PC-9 (cell line): ENCODE data around the gene LRRC3B. TPM values are rescaled to one million over a fixed set of nuclear protein-coding genes. Genes with fewer than 3 reads are reported as not detected.

Experiments
- BruUV-seq: library from RNA; stranded (reverse); fragments of 400-500 nt; replicated peaks from 2 replicates; lab custom pipeline; 2021; lab: Mats Ljungman, UMichigan
- CTCF ChIA-PET: fragments of 300-600 bp; sonication (Branson Sonifier 250); formaldehyde crosslinking; loops from one replicate; lab custom pipeline; 2022; ENCODE audit warnings: antibody characterized with exemption; lab: Charles Lee
- POLR2A ChIA-PET: fragments of 300-600 bp; sonication (Branson Sonifier 250); formaldehyde crosslinking; loops from one replicate; lab custom pipeline; 2022; ENCODE audit warnings: antibody characterized with exemption; ENCODE audit not compliant: unreplicated experiment; lab: Charles Lee
- DNase-seq, 2 experiments: peaks; one replicate each; pipeline versions ENCODE4 v3.0.0 to v3.0.0-alpha.2; 2015 to 2022; ENCODE audit warnings: mixed read lengths in 1 of 2
- H2AFZ ChIP-seq: fragments of 200-600 bp; sonication (generic); 2 replicates; pipeline ENCODE4 v1.8.1; 2017; ENCODE audit warnings: antibody characterized with exemption
- H3F3A ChIP-seq: fragments of 200-600 bp; sonication (generic); 2 replicates; pipeline ENCODE4 v1.8.1; 2017; ENCODE audit warnings: antibody characterized with exemption, mild to moderate bottlenecking, low read depth; ENCODE audit not compliant: insufficient read depth
- H3K27ac ChIP-seq: fragments of 200-600 bp; sonication (generic); 2 replicates; pipeline ENCODE4 v1.6.1; 2016; ENCODE audit warnings: mixed run types
- H3K27me3 ChIP-seq: fragments of 200-600 bp; sonication (generic); 2 replicates; pipeline ENCODE4 v1.6.1; 2016; ENCODE audit warnings: low read depth, mixed run types; ENCODE audit not compliant: insufficient read depth
- H3K36me3 ChIP-seq: fragments of 200-600 bp; sonication (generic); 2 replicates; pipeline ENCODE4 v1.6.1; 2016; ENCODE audit warnings: low read depth, mixed run types
- H3K4me1 ChIP-seq: fragments of 200-600 bp; sonication (generic); replicated peaks from 2 replicates; pipeline ENCODE4 v1.6.1; 2016; ENCODE audit warnings: mixed run types; ENCODE audit not compliant: insufficient read depth
- H3K4me2 ChIP-seq: fragments of 200-600 bp; sonication (generic); 2 replicates; pipeline ENCODE4 v1.6.1; 2017; ENCODE audit warnings: mixed run types
- H3K4me3 ChIP-seq: fragments of 200-600 bp; sonication (generic); 2 replicates; pipeline ENCODE4 v1.6.1; 2016; ENCODE audit warnings: mixed run types
- H3K79me2 ChIP-seq: fragments of 200-600 bp; sonication (generic); 2 replicates; pipeline ENCODE4 v1.6.1; 2017; ENCODE audit warnings: low read depth, mixed run types
- H3K9me2 ChIP-seq: fragments of 200-600 bp; sonication (generic); 2 replicates; pipeline ENCODE4 v1.8.1; 2017; ENCODE audit warnings: mild to moderate bottlenecking; ENCODE audit not compliant: insufficient read depth
- H3K9me3 ChIP-seq: fragments of 200-600 bp; sonication (generic); 2 replicates; pipeline ENCODE4 v1.8.1; 2016; ENCODE audit warnings: low read depth; ENCODE audit not compliant: insufficient read depth
- H4K20me1 ChIP-seq: fragments of 200-600 bp; sonication (generic); 2 replicates; pipeline ENCODE4 v1.8.1; 2017; ENCODE audit not compliant: insufficient read depth
- EZH2 ChIP-seq: fragments of 200-600 bp; sonication (generic); IDR thresholded peaks from 2 replicates; pipeline ENCODE4 v1.8.0; 2017; ENCODE audit warnings: antibody characterized with exemption, low read depth
- intact Hi-C: fragments of 100-400 bp; cut with micrococcal nuclease; formaldehyde crosslinking; loops from one replicate; pipeline ENCODE4 v1.10.0; 2022; ENCODE audit not compliant: unreplicated experiment
- total RNA-seq: library from RNA; stranded (reverse); gene quantifications from 2 replicates; pipeline ENCODE4 v1.2.3, GENCODE V29; 2021
- TF ChIP-seq, protein P1 (sequence below): fragments of 200-600 bp; sonication (generic); conservative IDR thresholded peaks from 2 replicates; pipeline ENCODE4 v1.6.1; 2017; ENCODE audit warnings: mixed run types, antibody characterized with exemption, mild to moderate bottlenecking, moderate library complexity

Gene LRRC3B
- total RNA-seq, 1 experiment from 2014 or later: not detected

DNA sequence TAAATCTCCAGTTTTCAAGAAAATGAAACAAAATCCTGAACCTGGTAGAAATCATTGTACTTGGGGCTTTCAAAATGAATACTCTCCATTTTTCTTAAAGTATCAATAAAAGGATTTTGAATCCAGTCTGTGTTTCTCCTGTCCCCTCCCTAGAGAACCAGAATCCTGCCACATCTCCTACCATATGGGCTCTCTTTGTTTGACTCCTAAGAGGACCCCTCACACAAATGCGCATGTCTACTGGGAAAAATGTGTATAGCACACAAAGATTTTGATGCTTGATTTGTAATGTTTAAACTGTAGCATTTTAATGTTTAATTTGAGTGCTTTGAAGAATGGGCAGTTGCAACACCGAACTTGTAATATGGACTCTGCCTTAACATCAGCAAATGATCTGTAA, 25.9 kb downstream of the LRRC3B start:
- Histone ChIP-seq H3K27me3 (no peaks in the 10 kb centered on the region), H3K4me2 (no peak overlapping the region), H3K4me3 (no peak overlapping the region), H3K4me1 (no peaks in the 10 kb centered on the region), H4K20me1 (no peaks in the 10 kb centered on the region), H3K36me3 (no peaks in the 10 kb centered on the region), H3K9me2 (no peaks in the 10 kb centered on the region), H2AFZ (no peak overlapping the region), H3K79me2 (no peaks in the 10 kb centered on the region), H3K9me3 (no peaks in the 10 kb centered on the region), H3F3A (no peaks in the 10 kb centered on the region), H3K27ac (no peak overlapping the region)
- POLR2A ChIA-PET: interaction anchor here (0.6 kb wide), 1 partner anchor 1483 kb away, joined by 3 read pairs; no protein-coding TSS in a partner anchor
- TF ChIP-seq, protein P1, sequence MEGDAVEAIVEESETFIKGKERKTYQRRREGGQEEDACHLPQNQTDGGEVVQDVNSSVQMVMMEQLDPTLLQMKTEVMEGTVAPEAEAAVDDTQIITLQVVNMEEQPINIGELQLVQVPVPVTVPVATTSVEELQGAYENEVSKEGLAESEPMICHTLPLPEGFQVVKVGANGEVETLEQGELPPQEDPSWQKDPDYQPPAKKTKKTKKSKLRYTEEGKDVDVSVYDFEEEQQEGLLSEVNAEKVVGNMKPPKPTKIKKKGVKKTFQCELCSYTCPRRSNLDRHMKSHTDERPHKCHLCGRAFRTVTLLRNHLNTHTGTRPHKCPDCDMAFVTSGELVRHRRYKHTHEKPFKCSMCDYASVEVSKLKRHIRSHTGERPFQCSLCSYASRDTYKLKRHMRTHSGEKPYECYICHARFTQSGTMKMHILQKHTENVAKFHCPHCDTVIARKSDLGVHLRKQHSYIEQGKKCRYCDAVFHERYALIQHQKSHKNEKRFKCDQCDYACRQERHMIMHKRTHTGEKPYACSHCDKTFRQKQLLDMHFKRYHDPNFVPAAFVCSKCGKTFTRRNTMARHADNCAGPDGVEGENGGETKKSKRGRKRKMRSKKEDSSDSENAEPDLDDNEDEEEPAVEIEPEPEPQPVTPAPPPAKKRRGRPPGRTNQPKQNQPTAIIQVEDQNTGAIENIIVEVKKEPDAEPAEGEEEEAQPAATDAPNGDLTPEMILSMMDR: no peak
- no peak for TF ChIP-seq EZH2
- DNase-seq: no peak
- intact Hi-C loops: no loop called here
- no TSS peak for BruUV-seq
- CTCF ChIA-PET: no interaction called here

- no peaks in the 10 kb centered on the region for H3K79me2 ChIP-seq
- H3K4me3 ChIP-seq: no peak overlapping the region
- POLR2A ChIA-PET: no interaction called here
- no peaks in the 10 kb centered on the region for H3K9me2 ChIP-seq
- CTCF ChIA-PET: no interaction called here
- no peaks in the 10 kb centered on the region; the same call in 1 of the 2 replicates for H3K9me3 ChIP-seq
- H3K27me3 ChIP-seq: no peaks in the 10 kb centered on the region
- no peak overlapping the region for H2AFZ ChIP-seq
- TF ChIP-seq, protein P1: no peak
- TF ChIP-seq EZH2: no peak
- intact Hi-C loops: no loop called here
- H4K20me1 ChIP-seq: no peaks in the 10 kb centered on the region
- no peaks in the 10 kb centered on the region for H3F3A ChIP-seq
- no peak overlapping the region for H3K4me2 ChIP-seq
- no peak overlapping the region for H3K27ac ChIP-seq
- no peaks in the 10 kb centered on the region for H3K36me3 ChIP-seq
- no peaks in the 10 kb centered on the region for H3K4me1 ChIP-seq
- no TSS peak for BruUV-seq
- DNase-seq: no peak
Observed at GRCh38 chr3:26652164-26652563, 29.6 kb downstream of the LRRC3B start.

- H3K9me2 ChIP-seq: no peaks in the 10 kb centered on the region
- no peaks in the 10 kb centered on the region for H3K27me3 ChIP-seq
- intact Hi-C loops: no loop called here
- no peak overlapping the region for H3K27ac ChIP-seq
- no peak for DNase-seq
- H3K4me1 ChIP-seq: no peaks in the 10 kb centered on the region
- BruUV-seq: no TSS peak
- no peaks in the 10 kb centered on the region for H3K36me3 ChIP-seq
- no peaks in the 10 kb centered on the region for H3K79me2 ChIP-seq
- no peak overlapping the region for H3K4me3 ChIP-seq
- H3K4me2 ChIP-seq: no peak overlapping the region
- H3F3A ChIP-seq: no peaks in the 10 kb centered on the region
- no peaks in the 10 kb centered on the region for H4K20me1 ChIP-seq
- ChIA-PET POLR2A (no interaction called here), CTCF (no interaction called here)
- no peak for TF ChIP-seq EZH2
- TF ChIP-seq, protein P1: no peak
- no peaks in the 10 kb centered on the region; the same call in 1 of the 2 replicates for H3K9me3 ChIP-seq
- H2AFZ ChIP-seq: no peak overlapping the region
Observed at GRCh38 chr3:26653811-26654425, 31.3 kb downstream of the LRRC3B start.
